PFSK-1 (cell line): ENCODE data around the gene CTPS1.

Source experiments
- REST ChIP-seq, 2 experiments: IDR thresholded peaks; 2 replicates each; pipeline versions ENCODE4 v1.6.1 to v1.8.0; 2011 to 2012; ENCODE audit warnings: low read depth in 2 of 2, low read length in 2 of 2, control low read depth in 1 of 2, inconsistent platforms in 1 of 2, mild to moderate bottlenecking in 1 of 2, moderate library complexity in 1 of 2; ENCODE audit not compliant: insufficient read depth in 1 of 2
- SIN3A ChIP-seq: IDR thresholded peaks from 2 replicates; pipeline ENCODE4 v1.6.1; 2012; ENCODE audit warnings: mild to moderate bottlenecking, low read length, moderate library complexity, borderline replicate concordance; ENCODE audit not compliant: insufficient read depth
- TAF1 ChIP-seq: IDR thresholded peaks from 2 replicates; pipeline ENCODE4 v1.6.1; 2012; ENCODE audit warnings: low read length, control low read depth, borderline replicate concordance; ENCODE audit not compliant: insufficient read depth

GRCh38 chr1:40983286-40983685 lies 3.8 kb downstream of the CTPS1 start:
- TF ChIP-seq REST (IDR thresholded peaks at IDR 0.05; ENCODE audit: insufficient read depth in 1 of 2, low read depth in 2 of 2, low read length in 2 of 2) (no peak), TAF1 (no peak), SIN3A (no peak)
